ENCODE data around the gene LAG3.

LAG3 gene

DNA sequence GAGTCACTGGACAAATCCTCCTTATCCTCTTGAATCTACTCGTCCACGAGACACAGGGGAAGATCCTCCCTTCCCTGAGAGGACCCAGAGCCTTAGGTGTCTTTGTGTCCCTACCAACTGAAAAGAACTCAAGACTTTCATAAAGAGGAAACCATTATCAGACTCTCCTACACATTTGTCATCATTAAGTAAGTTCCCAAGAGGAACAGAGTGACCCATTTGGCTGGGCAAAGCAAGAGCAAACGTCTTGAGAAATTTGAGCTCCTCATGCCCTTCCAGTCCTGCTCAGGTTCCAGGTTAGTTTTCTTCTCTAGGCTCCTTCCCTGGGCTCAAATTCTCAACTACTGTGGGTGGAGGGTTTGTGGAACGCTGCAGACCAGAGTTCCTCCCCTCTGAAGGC, 25.1 kb upstream of the LAG3 start:
- H3K4me3 ChIP-seq (ENCODE audit: low read length): no peak overlapping the region
- TF ChIP-seq ZNF274 (IDR thresholded peaks at IDR 0.05; ENCODE audit: low read depth, low read length): no peak

- TF ChIP-seq ZNF274 (IDR thresholded peaks at IDR 0.05; ENCODE audit: low read depth, low read length): no peak
- no peak overlapping the region for H3K4me3 ChIP-seq (ENCODE audit: low read length)
Observed at GRCh38 chr12:6748761-6749160, 23.6 kb upstream of the LAG3 start.

DNA sequence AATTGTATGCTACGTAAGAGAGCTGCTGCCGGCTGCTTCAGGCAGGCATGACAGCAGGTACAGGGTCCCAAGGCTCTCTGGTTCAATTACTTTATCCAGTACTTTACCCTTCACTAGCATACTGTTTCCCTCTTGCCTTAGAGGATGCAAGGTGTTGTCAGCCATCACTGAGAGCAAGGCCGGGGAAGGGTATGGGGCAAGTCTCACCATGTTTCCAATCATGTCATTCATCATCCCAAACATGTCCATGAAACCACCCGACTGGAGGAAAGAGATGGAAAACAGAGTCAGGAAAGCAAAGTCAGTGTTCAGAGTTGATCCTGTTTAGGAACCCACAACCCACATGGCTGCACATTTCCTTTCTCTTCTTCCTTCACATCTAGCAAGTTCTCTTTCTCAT, 21.8 kb upstream of the LAG3 start:
- no peak overlapping the region for H3K4me3 ChIP-seq (ENCODE audit: low read length)
- no peak for TF ChIP-seq ZNF274 (IDR thresholded peaks at IDR 0.05; ENCODE audit: low read depth, low read length)

DNA sequence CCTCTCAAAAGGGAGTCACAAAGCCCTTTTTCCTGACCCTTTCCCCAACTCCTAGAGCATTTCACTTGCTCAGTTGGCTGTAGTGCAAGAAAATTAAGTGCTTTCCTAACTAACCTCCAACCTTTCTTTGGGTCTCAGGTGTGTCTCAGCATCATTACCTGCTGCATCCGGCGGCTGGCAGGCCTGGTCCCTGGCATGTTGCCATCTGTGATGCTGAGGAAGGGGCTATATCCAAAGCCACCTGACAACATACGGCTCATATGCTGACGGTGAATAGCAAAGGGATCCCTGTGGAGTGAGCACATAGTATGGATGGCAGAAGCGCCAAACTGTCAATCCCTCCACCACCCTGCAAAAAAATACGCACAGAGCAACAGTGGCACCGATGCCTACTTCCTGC, 20.6 kb upstream of the LAG3 start:
- TF ChIP-seq ZNF274 (IDR thresholded peaks at IDR 0.05; ENCODE audit: low read depth, low read length): no peak
- peak overlapping the region; percentile 86; the same call in 1 of the 2 replicates for H3K4me3 ChIP-seq (ENCODE audit: low read length)

DNA sequence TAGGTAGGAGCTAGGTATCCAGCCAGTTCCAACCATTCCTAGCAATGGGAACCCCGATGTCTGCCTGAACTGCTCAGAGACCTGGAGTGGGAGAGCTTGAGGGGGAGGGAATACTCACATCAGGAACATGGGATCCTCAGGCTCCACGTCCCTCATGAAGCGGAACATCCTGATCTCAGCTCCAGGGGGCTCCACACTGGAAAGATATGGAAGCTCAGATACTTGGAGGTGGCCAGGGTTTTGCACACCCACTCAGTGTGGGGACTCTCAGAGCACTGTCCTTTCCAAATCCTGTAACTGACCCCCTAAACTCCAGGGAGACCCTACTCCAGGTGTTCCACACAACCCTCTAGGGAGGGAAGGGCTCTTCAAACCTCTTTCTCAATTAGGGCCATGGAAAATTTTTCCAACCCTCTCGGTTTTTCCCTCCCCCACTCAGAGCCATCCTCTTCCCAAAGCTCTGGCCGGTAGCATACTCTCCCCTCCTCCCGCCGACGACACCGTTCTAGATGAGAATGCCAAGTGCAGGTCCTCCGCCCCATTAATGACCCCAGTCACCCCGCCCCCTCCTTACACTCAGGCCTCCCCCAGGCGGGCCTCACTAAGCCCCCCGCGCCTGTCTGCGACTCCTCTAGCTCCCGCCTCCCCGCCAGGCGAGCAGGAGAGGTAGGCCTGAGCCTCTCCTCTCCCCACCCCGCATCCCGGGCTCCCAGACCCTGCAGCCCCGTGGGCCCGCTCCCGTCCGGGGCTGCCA, 20.0 kb upstream of the LAG3 start:
- H3K4me3 ChIP-seq (ENCODE audit: low read length): peak overlapping the region; percentile 86
- no peak for TF ChIP-seq ZNF274 (IDR thresholded peaks at IDR 0.05; ENCODE audit: low read depth, low read length)

GRCh38 chr12:6752921-6753771, 19.2 kb upstream of the LAG3 start, which contains the start of gene MLF2:
Gene MLF2 (minus strand): TSS chr12:6753141. CDS start chr12:6752334, 807 bp downstream.
- TF ChIP-seq ZNF274 (IDR thresholded peaks at IDR 0.05; ENCODE audit: low read depth, low read length): no peak
- H3K4me3 ChIP-seq (ENCODE audit: low read length): peak within 1 kb of the TSS; percentile 86

DNA sequence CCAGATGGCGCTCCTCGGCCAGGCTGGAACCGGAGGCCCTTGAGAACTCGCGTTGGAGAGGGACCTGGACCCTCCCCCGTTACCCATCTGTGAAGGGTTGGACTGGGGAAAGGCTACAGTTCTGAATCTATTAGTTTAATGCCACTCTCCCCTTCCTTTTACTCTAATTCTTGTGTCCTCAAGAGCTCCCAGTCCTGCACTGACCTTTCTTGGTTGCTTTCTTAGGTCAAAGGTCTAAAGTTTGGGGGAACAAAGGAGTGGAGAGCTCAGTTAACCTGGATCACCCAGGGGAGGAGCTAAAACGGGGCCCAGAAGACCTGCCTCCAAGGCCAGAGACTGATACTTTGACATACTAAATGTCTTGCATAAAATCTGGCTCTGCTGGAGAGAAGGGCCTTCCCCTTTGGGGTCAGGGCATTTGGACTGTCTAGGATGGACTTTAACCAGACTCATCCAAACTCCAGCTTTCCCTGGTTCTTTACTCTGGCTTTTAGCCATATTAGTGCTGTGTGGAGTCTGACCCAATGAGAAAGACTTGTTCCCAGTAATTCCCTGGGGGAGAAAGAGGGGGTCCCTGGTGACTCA, 18.5 kb upstream of the LAG3 start:
- no peak for TF ChIP-seq ZNF274 (IDR thresholded peaks at IDR 0.05; ENCODE audit: low read depth, low read length)
- H3K4me3 ChIP-seq (ENCODE audit: low read length): no peak overlapping the region

GRCh38 chr12:6754411-6754810, 17.9 kb upstream of the LAG3 start:
- no peak overlapping the region for H3K4me3 ChIP-seq (ENCODE audit: low read length)
- TF ChIP-seq ZNF274 (IDR thresholded peaks at IDR 0.05; ENCODE audit: low read depth, low read length): no peak

DNA sequence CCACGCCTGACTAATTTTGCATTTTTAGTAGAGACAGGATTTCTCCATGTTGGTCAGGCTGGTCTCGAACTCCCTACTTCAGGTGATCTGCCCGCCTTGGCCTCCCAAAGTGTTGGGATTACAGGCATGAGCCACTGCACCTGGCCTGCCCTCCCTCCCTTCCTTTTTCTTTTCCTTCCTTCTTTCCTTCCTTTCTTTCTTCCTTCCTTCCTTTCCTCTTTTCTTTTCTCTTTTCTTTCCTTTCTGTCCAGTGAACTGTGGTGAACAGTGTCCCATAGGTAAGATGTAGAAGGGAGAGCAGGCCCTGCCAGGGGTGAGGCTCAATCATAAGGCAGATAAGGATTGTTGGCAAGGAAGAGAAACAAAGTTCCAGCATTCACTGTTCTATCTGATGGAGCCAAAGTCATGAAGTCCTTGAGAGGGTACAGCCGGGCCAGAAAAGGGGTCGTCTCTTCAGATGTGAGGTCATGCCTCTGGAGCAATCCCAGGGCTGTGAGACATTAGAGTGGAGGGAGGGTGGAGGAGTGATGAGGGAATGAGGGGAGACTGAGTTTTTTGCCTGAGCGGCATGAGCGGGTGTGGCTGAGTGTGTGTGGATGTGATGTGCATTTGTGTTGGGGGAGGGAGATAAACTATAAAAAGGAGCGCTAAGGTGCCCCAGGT, 15.2 kb upstream of the LAG3 start:
- no peak for TF ChIP-seq ZNF274 (IDR thresholded peaks at IDR 0.05; ENCODE audit: low read depth, low read length)
- H3K4me3 ChIP-seq (ENCODE audit: low read length): no peak overlapping the region

GRCh38 chr12:6758506-6759095, 13.7 kb upstream of the LAG3 start:
- TF ChIP-seq ZNF274 (IDR thresholded peaks at IDR 0.05; ENCODE audit: low read depth, low read length): no peak
- H3K4me3 ChIP-seq (ENCODE audit: low read length): no peak overlapping the region

GRCh38 chr12:6759741-6760140, 12.6 kb upstream of the LAG3 start:
- H3K4me3 ChIP-seq (ENCODE audit: low read length): no peak overlapping the region
- no peak for TF ChIP-seq ZNF274 (IDR thresholded peaks at IDR 0.05; ENCODE audit: low read depth, low read length)

- H3K4me3 ChIP-seq (ENCODE audit: low read length): no peak overlapping the region
- TF ChIP-seq ZNF274 (IDR thresholded peaks at IDR 0.05; ENCODE audit: low read depth, low read length): no peak
Observed at GRCh38 chr12:6763380-6763779, 8.9 kb upstream of the LAG3 start.

- TF ChIP-seq ZNF274 (IDR thresholded peaks at IDR 0.05; ENCODE audit: low read depth, low read length): no peak
- no peak overlapping the region; the same call in 1 of the 2 replicates for H3K4me3 ChIP-seq (ENCODE audit: low read length)
Observed at GRCh38 chr12:6764011-6764828, 8.1 kb upstream of the LAG3 start.
